Smooth muscle cell (in vitro differentiated cells): ENCODE measurements around the gene SIDT2. TPM values are rescaled to one million over a fixed set of nuclear protein-coding genes. Genes with fewer than 3 reads are reported as not detected.

Source experiments
- DNase-seq: peaks from one replicate; lab custom pipeline; 2025; ENCODE audit not compliant: unreplicated experiment; lab: John Stamatoyannopoulos, UW
- H2AFZ ChIP-seq: fragments of 200-600 bp; sonication (generic); 2 replicates; pipeline ENCODE4 v1.6.0; 2016; ENCODE audit warnings: antibody characterized with exemption, low read depth, mild to moderate bottlenecking
- H3F3A ChIP-seq: fragments of 200-600 bp; sonication (generic); 2 replicates; pipeline ENCODE4 v1.6.0; 2017; ENCODE audit warnings: antibody characterized with exemption, low read depth
- H3K27ac ChIP-seq: fragments of 200-600 bp; sonication (generic); 2 replicates; pipeline ENCODE4 v1.5.1; 2016; ENCODE audit warnings: low read depth, mild to moderate bottlenecking
- H3K27me3 ChIP-seq: fragments of 200-600 bp; sonication (generic); 2 replicates; pipeline ENCODE4 v1.6.1; 2016; ENCODE audit warnings: low read depth, mild to moderate bottlenecking
- H3K36me3 ChIP-seq: fragments of 200-600 bp; sonication (generic); 2 replicates; pipeline ENCODE4 v1.5.1; 2016; ENCODE audit warnings: low read depth
- H3K4me1 ChIP-seq: fragments of 200-600 bp; sonication (generic); 2 replicates; pipeline ENCODE4 v1.5.1; 2016; ENCODE audit warnings: low read depth
- H3K4me2 ChIP-seq: fragments of 200-600 bp; sonication (generic); 2 replicates; pipeline ENCODE4 v1.6.0; 2016; ENCODE audit warnings: mild to moderate bottlenecking
- H3K4me3 ChIP-seq: fragments of 200-600 bp; sonication (generic); 2 replicates; pipeline ENCODE4 v1.5.1; 2016; ENCODE audit warnings: mild to moderate bottlenecking
- H3K79me2 ChIP-seq: fragments of 200-600 bp; sonication (generic); 2 replicates; pipeline ENCODE4 v1.6.0; 2016; ENCODE audit warnings: low read depth, mild to moderate bottlenecking
- H3K9ac ChIP-seq: fragments of 200-600 bp; sonication (generic); 2 replicates; pipeline ENCODE4 v1.6.0; 2016; ENCODE audit warnings: low read depth
- H3K9me3 ChIP-seq: fragments of 200-600 bp; sonication (generic); replicated peaks from 2 replicates; pipeline ENCODE4 v1.5.1; 2016; ENCODE audit warnings: low read depth
- H4K20me1 ChIP-seq: fragments of 200-600 bp; sonication (generic); 2 replicates; pipeline ENCODE4 v1.6.0; 2016; ENCODE audit warnings: low read depth
- WGBS: methylation state at CpG from one replicate; pipeline ENCODE4 v1.1.7; 2016; ENCODE audit warnings: low lambda C conversion rate; 5-methylcytosine and 5-hydroxymethylcytosine counted together
- polyA plus RNA-seq: library from polyadenylated mRNA; unstranded; fragments of >200 nt; fragmentation: Nextera tagmentation; extraction: Ambion mirVana; gene quantifications from 2 replicates; pipeline ENCODE4 v1.2.1, GENCODE V29; 2016
- total RNA-seq: library from RNA; depleted of rRNA; stranded (reverse); fragments of >200 nt; gene quantifications from 2 replicates; pipeline ENCODE4 v1.2.3, GENCODE V29; 2014
- TF ChIP-seq, protein P1 (sequence below): fragments of 200-600 bp; sonication (generic); IDR thresholded peaks from 2 replicates; pipeline ENCODE4 v1.5.1; 2017; ENCODE audit warnings: borderline replicate concordance, mild to moderate bottlenecking, antibody characterized with exemption; ENCODE audit not compliant: insufficient read depth, poor library complexity, severe bottlenecking

SIDT2 gene
- total and polyA plus RNA-seq, 2 experiments from 2014 or later, result 11.6 to 35.0 TPM

DNA sequence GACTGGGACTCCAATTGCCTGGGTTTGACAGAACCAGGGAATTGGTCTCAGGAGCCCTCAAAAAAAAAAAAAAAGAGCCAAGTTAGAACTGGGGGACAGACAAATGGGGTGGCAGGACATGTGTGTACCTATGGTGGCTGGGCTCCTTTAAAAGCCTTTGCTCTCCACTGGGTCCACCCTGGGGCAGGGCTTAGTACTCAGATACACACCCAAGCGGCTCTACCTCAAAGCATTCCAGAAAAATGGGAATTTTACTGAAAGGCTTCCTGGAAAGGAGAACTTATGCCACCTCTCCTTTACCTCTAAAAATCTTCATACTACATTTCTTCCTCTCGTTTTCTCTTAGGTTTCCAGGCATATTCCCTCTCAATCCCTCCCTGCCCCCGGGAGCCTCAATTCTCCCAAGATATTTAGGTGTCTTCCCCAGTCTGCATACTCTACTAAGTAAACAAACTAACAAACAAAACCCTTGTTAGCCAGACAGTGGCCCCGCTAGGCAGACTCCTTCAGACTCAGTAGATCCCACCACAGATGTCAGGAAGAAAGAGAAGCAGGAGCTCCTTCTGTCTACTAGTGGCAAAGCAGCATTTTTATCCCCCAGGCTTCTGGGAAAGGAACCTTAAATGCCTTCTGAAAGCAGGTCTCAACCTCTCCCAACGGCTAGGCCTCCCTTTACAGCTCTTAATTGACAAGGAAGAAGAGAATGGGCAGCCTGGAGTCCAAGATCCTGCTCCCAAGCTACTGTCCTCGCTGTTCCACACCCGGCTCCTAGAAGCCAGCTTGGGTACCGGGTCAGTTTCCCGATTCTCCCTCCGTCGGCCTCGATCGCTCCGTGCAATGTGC is 52.7 kb downstream of the SIDT2 start:
- H3K27ac ChIP-seq, result peak overlapping the region; percentile 72
- no peak for DNase-seq
- H3F3A ChIP-seq, result no peaks in the 10 kb centered on the region
- peak overlapping the region; percentile 92 for H3K4me3 ChIP-seq
- no peaks in the 10 kb centered on the region for H4K20me1 ChIP-seq
- H3K36me3 ChIP-seq, result no peaks in the 10 kb centered on the region
- H3K9ac ChIP-seq, result peak overlapping the region; percentile 88
- peaks cover 51% of the 10 kb centered on the region for H3K79me2 ChIP-seq
- peak overlapping the region; percentile 14 for H2AFZ ChIP-seq
- TF ChIP-seq, protein P1, sequence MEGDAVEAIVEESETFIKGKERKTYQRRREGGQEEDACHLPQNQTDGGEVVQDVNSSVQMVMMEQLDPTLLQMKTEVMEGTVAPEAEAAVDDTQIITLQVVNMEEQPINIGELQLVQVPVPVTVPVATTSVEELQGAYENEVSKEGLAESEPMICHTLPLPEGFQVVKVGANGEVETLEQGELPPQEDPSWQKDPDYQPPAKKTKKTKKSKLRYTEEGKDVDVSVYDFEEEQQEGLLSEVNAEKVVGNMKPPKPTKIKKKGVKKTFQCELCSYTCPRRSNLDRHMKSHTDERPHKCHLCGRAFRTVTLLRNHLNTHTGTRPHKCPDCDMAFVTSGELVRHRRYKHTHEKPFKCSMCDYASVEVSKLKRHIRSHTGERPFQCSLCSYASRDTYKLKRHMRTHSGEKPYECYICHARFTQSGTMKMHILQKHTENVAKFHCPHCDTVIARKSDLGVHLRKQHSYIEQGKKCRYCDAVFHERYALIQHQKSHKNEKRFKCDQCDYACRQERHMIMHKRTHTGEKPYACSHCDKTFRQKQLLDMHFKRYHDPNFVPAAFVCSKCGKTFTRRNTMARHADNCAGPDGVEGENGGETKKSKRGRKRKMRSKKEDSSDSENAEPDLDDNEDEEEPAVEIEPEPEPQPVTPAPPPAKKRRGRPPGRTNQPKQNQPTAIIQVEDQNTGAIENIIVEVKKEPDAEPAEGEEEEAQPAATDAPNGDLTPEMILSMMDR, result no peak
- no peaks in the 10 kb centered on the region for H3K9me3 ChIP-seq
- peak overlapping the region; percentile 99 for H3K4me2 ChIP-seq
- 11% methylated on average over 13 of the region's 14 CpGs for WGBS
- peaks cover 10% of the 10 kb centered on the region for H3K4me1 ChIP-seq
- no peaks in the 10 kb centered on the region for H3K27me3 ChIP-seq

DNA sequence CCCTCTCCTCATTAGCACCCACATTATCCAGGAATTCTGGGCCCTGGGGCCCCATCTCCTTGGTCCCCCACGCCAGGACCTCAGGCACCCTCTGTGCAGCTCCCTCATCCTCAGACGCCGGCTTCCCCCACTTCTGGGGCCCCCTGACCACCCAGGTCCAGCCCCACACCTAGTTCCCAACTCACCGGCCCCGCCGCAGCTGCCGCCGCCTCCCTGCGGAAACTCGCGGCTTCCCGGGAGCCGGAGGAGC is 53.2 kb downstream of the SIDT2 start, which contains the start of gene PCSK7:
TSS of gene PCSK7 (minus strand) at position 232 of the 250 bp plus-strand sequence. CDS start 2,229 bp downstream, outside the sequence.
- under 1% methylated on average over 13 of the region's 13 CpGs for WGBS
- peaks cover 10% of the 10 kb centered on the region for H3K4me1 ChIP-seq
- peak within 1 kb of the TSS; percentile 96 for H2AFZ ChIP-seq
- H3K9ac ChIP-seq, result peak within 1 kb of the TSS; percentile 88
- no peak for DNase-seq
- peak within 1 kb of the TSS; percentile 92 for H3K4me3 ChIP-seq
- peaks cover 51% of the 10 kb centered on the region for H3K79me2 ChIP-seq
- no peaks in the 10 kb centered on the region for H3K9me3 ChIP-seq
- no peaks in the 10 kb centered on the region for H4K20me1 ChIP-seq
- no peaks in the 10 kb centered on the region for H3K27me3 ChIP-seq
- H3K27ac ChIP-seq, result peak within 1 kb of the TSS; percentile 72
- H3K36me3 ChIP-seq, result no peaks in the 10 kb centered on the region
- no peaks in the 10 kb centered on the region for H3F3A ChIP-seq
- peak within 1 kb of the TSS; percentile 99 for H3K4me2 ChIP-seq
- TF ChIP-seq, protein P1, result no peak

DNA sequence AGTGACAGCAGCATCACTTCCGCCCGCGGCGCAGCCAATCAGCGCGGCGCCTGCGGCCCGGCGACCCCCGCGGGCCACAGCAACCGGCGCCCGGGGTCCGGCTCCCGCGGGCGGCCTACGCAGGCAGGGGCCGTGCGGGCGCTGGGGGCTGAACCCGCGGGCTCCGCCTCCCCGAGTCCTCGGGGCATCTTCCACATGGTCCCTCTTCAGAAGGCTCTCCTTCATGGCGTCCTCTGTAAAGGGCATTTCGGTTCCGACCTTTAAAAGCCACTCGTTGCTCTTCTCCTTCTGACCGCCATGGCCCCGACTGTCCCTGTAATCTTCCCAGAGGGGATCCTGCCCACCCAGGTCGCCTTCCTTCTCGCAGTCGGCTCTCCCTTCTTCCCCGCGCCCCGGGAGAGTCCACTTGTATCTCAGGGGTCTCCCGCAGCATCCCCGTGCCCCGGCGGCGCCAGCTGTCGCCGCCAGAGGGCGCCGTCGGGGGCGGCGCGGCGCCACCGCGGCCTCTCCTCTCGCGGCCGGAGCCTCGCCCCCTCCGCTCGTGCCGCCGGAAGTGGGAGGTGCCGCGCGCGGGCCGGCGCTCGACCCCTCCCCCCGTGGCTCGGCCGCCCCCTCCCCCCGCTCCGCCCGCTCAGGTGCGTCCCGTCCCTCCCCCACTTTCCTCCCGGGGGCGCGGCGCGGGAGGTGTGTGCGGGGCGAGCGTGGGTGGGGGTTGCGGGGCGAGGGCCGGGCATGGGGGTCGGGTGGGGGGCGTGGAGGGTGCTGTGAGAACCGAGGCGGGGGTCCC is 53.7 kb downstream of the SIDT2 start, which contains the start of gene RNF214:
TSS of gene RNF214 (plus strand) at position 580 of the 787 bp plus-strand sequence. CDS start 1,602 bp downstream, outside the sequence.
- no peaks in the 10 kb centered on the region for H3K9me3 ChIP-seq
- H3K79me2 ChIP-seq, result peaks cover 51% of the 10 kb centered on the region

More for the DNA sequence above, 53.7 kb downstream of the SIDT2 start, which contains the start of gene RNF214:
- under 1% methylated on average over 57 of the region's 94 CpGs for WGBS
- DNase-seq, result peak; percentile 66
- no peaks in the 10 kb centered on the region for H3F3A ChIP-seq
- peak within 1 kb of the TSS; percentile 88 for H3K9ac ChIP-seq
- H4K20me1 ChIP-seq, result no peaks in the 10 kb centered on the region
- H3K4me2 ChIP-seq, result peak within 1 kb of the TSS; percentile 99
- H3K27ac ChIP-seq, result peak within 1 kb of the TSS; percentile 72
- TF ChIP-seq, protein P1, result peak; percentile 88
- peak within 1 kb of the TSS; percentile 92 for H3K4me3 ChIP-seq
- no peaks in the 10 kb centered on the region for H3K27me3 ChIP-seq
- H3K36me3 ChIP-seq, result no peaks in the 10 kb centered on the region
- H2AFZ ChIP-seq, result peak within 1 kb of the TSS; percentile 96
- peaks cover 10% of the 10 kb centered on the region for H3K4me1 ChIP-seq
